Measurements from ENCODE around the gene PIK3CB.
"Not testable (repeated sequence)": the region's sequence is repeated elsewhere in the genome, so short reads cannot be mapped to it uniquely, and the experiment has no call there.

Gene PIK3CB

DNA sequence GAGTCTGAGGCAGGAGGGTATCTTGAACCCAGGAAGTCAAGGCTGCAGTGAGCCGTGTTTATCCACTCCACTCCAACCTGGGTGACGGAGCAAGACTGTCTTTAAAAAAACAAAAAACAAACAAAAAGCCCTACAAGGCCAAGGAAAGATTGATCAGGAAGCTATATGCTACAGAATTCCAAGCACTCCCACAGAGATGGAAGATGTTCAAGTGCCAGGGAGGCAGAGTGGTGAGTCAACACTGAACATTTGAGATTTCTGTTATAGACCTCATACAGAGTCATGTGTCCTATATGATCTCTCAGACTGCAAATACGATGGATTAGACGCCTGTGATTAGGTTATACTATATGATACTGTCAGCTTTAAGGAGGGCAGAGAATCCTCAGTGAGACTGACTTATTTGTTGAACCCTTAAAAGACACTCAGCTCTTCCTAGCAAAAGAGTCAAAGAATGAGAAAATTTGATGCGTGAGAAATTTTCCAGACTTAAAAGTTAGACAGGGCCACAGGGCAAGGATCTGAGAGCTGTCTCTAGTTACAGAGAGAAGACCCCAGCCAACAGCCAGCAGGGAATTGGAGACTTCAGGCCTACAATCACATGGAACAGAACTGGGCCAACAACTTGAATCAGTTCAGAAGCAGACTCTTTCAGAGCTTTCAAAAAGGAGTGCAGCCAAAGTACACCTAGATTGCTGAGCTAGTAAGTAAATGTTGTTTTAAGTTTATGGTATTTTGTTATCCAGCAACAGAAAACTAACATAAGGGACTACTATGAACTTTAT, 107.6 kb downstream of the PIK3CB start:
- Histone ChIP-seq H3K79me2 (ENCODE audit: low read length) (no peaks in the 10 kb centered on the region), H3K27ac (ENCODE audit: low read length) (no peak overlapping the region)
- no peak for TF ChIP-seq EZH2 (optimal IDR thresholded peaks at IDR 0.05; ENCODE audit: low read depth, low read length)
- no peak for TF ChIP-seq EZH2phosphoT487 (IDR thresholded peaks at IDR 0.05; ENCODE audit: low read length)
- TF ChIP-seq, protein P1, sequence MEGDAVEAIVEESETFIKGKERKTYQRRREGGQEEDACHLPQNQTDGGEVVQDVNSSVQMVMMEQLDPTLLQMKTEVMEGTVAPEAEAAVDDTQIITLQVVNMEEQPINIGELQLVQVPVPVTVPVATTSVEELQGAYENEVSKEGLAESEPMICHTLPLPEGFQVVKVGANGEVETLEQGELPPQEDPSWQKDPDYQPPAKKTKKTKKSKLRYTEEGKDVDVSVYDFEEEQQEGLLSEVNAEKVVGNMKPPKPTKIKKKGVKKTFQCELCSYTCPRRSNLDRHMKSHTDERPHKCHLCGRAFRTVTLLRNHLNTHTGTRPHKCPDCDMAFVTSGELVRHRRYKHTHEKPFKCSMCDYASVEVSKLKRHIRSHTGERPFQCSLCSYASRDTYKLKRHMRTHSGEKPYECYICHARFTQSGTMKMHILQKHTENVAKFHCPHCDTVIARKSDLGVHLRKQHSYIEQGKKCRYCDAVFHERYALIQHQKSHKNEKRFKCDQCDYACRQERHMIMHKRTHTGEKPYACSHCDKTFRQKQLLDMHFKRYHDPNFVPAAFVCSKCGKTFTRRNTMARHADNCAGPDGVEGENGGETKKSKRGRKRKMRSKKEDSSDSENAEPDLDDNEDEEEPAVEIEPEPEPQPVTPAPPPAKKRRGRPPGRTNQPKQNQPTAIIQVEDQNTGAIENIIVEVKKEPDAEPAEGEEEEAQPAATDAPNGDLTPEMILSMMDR (IDR thresholded peaks at IDR 0.05; ENCODE audit: low read length): no peak

DNA sequence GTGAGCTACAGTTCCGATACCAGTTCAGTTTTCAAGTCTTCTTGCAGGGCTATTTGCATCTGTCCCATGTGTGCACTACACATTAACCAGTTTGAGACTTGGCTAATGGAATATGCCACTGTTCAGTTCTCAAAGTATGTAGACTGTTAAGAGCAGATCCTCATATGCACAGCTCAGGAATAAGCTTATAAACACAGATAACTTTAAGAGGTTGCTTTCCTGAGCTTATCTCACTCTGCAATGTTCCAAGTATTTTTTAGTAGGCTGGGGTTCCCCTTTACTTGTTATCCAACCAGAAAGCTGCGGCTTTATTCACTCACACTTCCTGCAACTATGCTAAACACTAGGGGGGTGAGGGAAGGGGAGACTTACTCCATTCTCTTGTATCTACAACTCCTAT, 108.7 kb downstream of the PIK3CB start:
- not testable (repeated sequence) for H3K27ac ChIP-seq (ENCODE audit: low read length); H3K9me3 ChIP-seq (replicated peaks; ENCODE audit: insufficient read depth, low read length); DNase-seq; H3K9me2 ChIP-seq (replicated peaks; ENCODE audit: insufficient read depth, low read length); H3K36me3 ChIP-seq (replicated peaks; ENCODE audit: insufficient read depth, low read length); H3K4me1 ChIP-seq (ENCODE audit: low read length); H3K27me3 ChIP-seq (replicated peaks; ENCODE audit: insufficient read depth, low read length); H3K79me2 ChIP-seq (ENCODE audit: low read length); H3K4me2 ChIP-seq (ENCODE audit: low read depth, low read length); H3K9ac ChIP-seq (ENCODE audit: low read length); H4K20me1 ChIP-seq (ENCODE audit: insufficient read depth, low read length); H2AFZ ChIP-seq (ENCODE audit: low read length); H3K4me3 ChIP-seq (ENCODE audit: low read length); H3F3A ChIP-seq (ENCODE audit: insufficient read depth, low read length)

More for the DNA sequence above, 107.6 kb downstream of the PIK3CB start:
- Histone ChIP-seq H3K4me2 (ENCODE audit: low read depth, low read length) (no peak overlapping the region), H3K9me2 (replicated peaks; ENCODE audit: insufficient read depth, low read length) (no peaks in the 10 kb centered on the region), H3K27me3 (replicated peaks; ENCODE audit: insufficient read depth, low read length) (no peaks in the 10 kb centered on the region), H3K4me1 (ENCODE audit: low read length) (no peaks in the 10 kb centered on the region), H4K20me1 (ENCODE audit: insufficient read depth, low read length) (no peaks in the 10 kb centered on the region), H3F3A (ENCODE audit: insufficient read depth, low read length) (no peaks in the 10 kb centered on the region), H2AFZ (ENCODE audit: low read length) (no peak overlapping the region), H3K4me3 (ENCODE audit: low read length) (no peak overlapping the region), H3K9me3 (replicated peaks; ENCODE audit: insufficient read depth, low read length) (no peaks in the 10 kb centered on the region), H3K36me3 (replicated peaks; ENCODE audit: insufficient read depth, low read length) (no peaks in the 10 kb centered on the region), H3K9ac (ENCODE audit: low read length) (no peak overlapping the region)
- no peak for DNase-seq

DNA sequence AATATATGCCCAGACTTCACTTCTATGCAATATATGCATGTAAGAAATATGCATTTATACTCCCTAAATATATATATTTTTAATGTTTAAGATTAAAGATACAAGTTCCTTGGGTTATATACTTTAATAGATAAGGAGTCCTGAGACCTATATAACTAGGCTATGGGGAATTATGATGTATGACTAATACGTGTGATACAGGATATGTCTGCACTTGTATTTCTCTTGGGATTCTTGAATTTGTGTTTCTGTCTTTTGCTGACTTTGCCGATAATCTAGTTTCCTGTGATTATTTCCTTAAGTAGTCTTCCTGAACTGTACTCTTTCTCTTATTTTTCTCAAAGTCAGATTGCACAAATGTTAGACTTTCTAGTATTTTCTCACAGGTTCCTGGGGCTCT, 109.6 kb downstream of the PIK3CB start:
- Histone ChIP-seq H3F3A (ENCODE audit: insufficient read depth, low read length) (no peaks in the 10 kb centered on the region), H3K4me2 (ENCODE audit: low read depth, low read length) (no peak overlapping the region), H3K4me1 (ENCODE audit: low read length) (no peaks in the 10 kb centered on the region), H3K79me2 (ENCODE audit: low read length) (no peaks in the 10 kb centered on the region), H3K27ac (ENCODE audit: low read length) (no peak overlapping the region), H3K9me3 (replicated peaks; ENCODE audit: insufficient read depth, low read length) (no peaks in the 10 kb centered on the region), H3K27me3 (replicated peaks; ENCODE audit: insufficient read depth, low read length) (no peaks in the 10 kb centered on the region), H3K9ac (ENCODE audit: low read length) (no peak overlapping the region), H2AFZ (ENCODE audit: low read length) (no peak overlapping the region), H3K36me3 (replicated peaks; ENCODE audit: insufficient read depth, low read length) (no peaks in the 10 kb centered on the region), H3K4me3 (ENCODE audit: low read length) (no peak overlapping the region), H4K20me1 (ENCODE audit: insufficient read depth, low read length) (no peaks in the 10 kb centered on the region), H3K9me2 (replicated peaks; ENCODE audit: insufficient read depth, low read length) (no peaks in the 10 kb centered on the region)
- DNase-seq: no peak
- TF ChIP-seq EZH2phosphoT487 (IDR thresholded peaks at IDR 0.05; ENCODE audit: low read length) (no peak), EZH2 (optimal IDR thresholded peaks at IDR 0.05; ENCODE audit: low read depth, low read length) (no peak)
- TF ChIP-seq, protein P1 (IDR thresholded peaks at IDR 0.05; ENCODE audit: low read length): no peak

DNA sequence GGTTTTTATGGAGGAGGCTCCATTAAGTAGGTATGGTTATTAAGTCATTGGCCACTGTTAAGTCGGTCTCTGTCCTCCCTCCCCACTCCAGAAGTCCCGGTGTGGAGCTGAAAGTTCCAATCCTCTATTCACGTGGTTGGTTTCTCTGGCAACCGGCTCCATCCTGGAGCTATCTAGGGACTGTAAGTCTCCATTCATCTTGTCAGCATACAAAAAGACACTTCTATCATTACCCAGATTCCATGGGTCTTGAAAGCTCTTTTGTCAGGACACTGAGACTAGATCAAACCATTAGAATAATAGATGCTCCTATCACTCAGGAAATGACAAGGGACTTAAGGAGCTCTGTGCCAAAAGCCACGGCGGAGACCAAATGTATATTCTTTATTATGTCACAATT, 110.3 kb downstream of the PIK3CB start:
- Histone ChIP-seq H3K9me2 (replicated peaks; ENCODE audit: insufficient read depth, low read length) (no peaks in the 10 kb centered on the region), H2AFZ (ENCODE audit: low read length) (no peak overlapping the region), H3K79me2 (ENCODE audit: low read length) (no peaks in the 10 kb centered on the region), H3K9me3 (replicated peaks; ENCODE audit: insufficient read depth, low read length) (no peaks in the 10 kb centered on the region), H3K27me3 (replicated peaks; ENCODE audit: insufficient read depth, low read length) (no peaks in the 10 kb centered on the region), H4K20me1 (ENCODE audit: insufficient read depth, low read length) (no peaks in the 10 kb centered on the region), H3K4me1 (ENCODE audit: low read length) (no peaks in the 10 kb centered on the region), H3K27ac (ENCODE audit: low read length) (no peak overlapping the region), H3K4me2 (ENCODE audit: low read depth, low read length) (no peak overlapping the region), H3K4me3 (ENCODE audit: low read length) (no peak overlapping the region), H3K9ac (ENCODE audit: low read length) (no peak overlapping the region), H3K36me3 (replicated peaks; ENCODE audit: insufficient read depth, low read length) (no peaks in the 10 kb centered on the region), H3F3A (ENCODE audit: insufficient read depth, low read length) (no peaks in the 10 kb centered on the region)
- no peak for DNase-seq
- TF ChIP-seq, protein P1 (IDR thresholded peaks at IDR 0.05; ENCODE audit: low read length): no peak
- no peak for TF ChIP-seq EZH2phosphoT487 (IDR thresholded peaks at IDR 0.05; ENCODE audit: low read length)
- no peak for TF ChIP-seq EZH2 (optimal IDR thresholded peaks at IDR 0.05; ENCODE audit: low read depth, low read length)
